Large intestine (tissue), 12 donors: Measurements from ENCODE around the gene SLC6A18. TPM values are rescaled to one million over a fixed set of nuclear protein-coding genes. Genes with fewer than 3 reads are reported as not detected.
A peak's percentile ranks its signal among the peaks of the same experiment; 100 is the strongest.

ENCODE experiments used
- DNase-seq, 2 donors: peaks; one replicate each; pipeline versions ENCODE4 v3.0.0 to v3.0.0-alpha.2; 2013
- H3K27ac ChIP-seq: one replicate; pipeline ENCODE4 v1.5.1; 2013; ENCODE audit warnings: low read length
- H3K27me3 ChIP-seq: 2 replicates; pipeline ENCODE4 v1.6.1; 2013; ENCODE audit warnings: low read length; ENCODE audit not compliant: control insufficient read depth, insufficient read depth
- H3K36me3 ChIP-seq: 2 replicates; pipeline ENCODE4 v1.6.1; 2013; ENCODE audit warnings: low read length; ENCODE audit not compliant: control insufficient read depth, insufficient read depth
- H3K4me1 ChIP-seq: one replicate; pipeline ENCODE4 v1.6.1; 2013; ENCODE audit warnings: low read length; ENCODE audit not compliant: control insufficient read depth, insufficient read depth
- H3K4me3 ChIP-seq: one replicate; pipeline ENCODE4 v1.5.1; 2013; ENCODE audit warnings: low read length
- H3K9me3 ChIP-seq: one replicate; pipeline ENCODE4 v1.6.1; 2013; ENCODE audit warnings: mild to moderate bottlenecking, low read depth, low read length, moderate library complexity; ENCODE audit not compliant: control insufficient read depth
- WGBS: methylation state at CpG from one replicate; pipeline ENCODE4 v1.1.5; 2013; ENCODE audit warnings: low lambda C conversion rate; ENCODE audit not compliant: insufficient coverage; 5-methylcytosine and 5-hydroxymethylcytosine counted together
- long read RNA-seq, 11 donors: transcript quantifications; one replicate each; lab custom pipeline, GENCODE V29; 2026
- polyA plus RNA-seq: library from polyadenylated mRNA; unstranded; fragments of 120-200 nt; gene quantifications from one replicate; pipeline ENCODE4 v1.2.1, GENCODE V29; 2013

SLC6A18 gene
- 0.03 TPM for polyA plus RNA-seq
- long read RNA-seq, donor 1, result 0 reads
- long read RNA-seq, donor 2, result 0 reads
- long read RNA-seq, donor 3, result 0 reads
- long read RNA-seq, donor 4, result 0 reads
- long read RNA-seq, donor 5, result 0 reads
- long read RNA-seq, donor 6, result 0 reads
- long read RNA-seq, donor 7, result 0 reads
- long read RNA-seq, donor 8, result 0 reads
- long read RNA-seq, donor 9, result 0 reads
- long read RNA-seq, donor 10, result 0 reads
- long read RNA-seq, donor 11, result 0 reads

DNA sequence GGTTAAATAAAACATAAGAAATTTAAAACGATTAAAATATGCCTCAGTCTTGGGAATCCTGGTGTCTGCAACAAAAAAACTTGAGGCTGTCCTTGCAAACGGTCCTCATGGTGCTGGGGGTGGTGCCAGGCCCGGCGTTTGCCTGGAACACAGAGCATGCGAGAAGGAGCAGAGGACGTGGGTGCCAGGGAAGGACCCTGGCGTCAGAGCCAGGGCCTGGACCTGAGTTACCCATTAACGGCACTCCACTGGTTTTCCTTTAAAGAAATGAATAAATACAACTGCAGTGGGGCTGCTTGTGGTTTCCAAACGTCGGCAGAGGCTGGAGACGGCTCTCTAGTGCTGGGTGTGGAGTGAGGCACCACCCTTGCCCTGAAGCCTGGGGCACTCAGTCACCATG, at the start of gene SLC6A18:
Gene SLC6A18 (plus strand): TSS at position 301 of the 400 bp plus-strand sequence. CDS start 97 bp downstream, at position 398.
- peaks cover 6% of the 10 kb centered on the region for H3K9me3 ChIP-seq
- H3K27me3 ChIP-seq, result no peaks in the 10 kb centered on the region
- H3K4me1 ChIP-seq, result no peaks in the 10 kb centered on the region
- peaks cover 22% of the 10 kb centered on the region for H3K36me3 ChIP-seq
- no peak for DNase-seq
- no peak within 1 kb of the TSS for H3K4me3 ChIP-seq
- no peak within 1 kb of the TSS for H3K27ac ChIP-seq
- no CpG with 5 or more reads among the region's 11 CpGs for WGBS

- Histone ChIP-seq H3K27me3 (no peaks in the 10 kb centered on the region), H3K4me1 (peaks cover 25% of the 10 kb centered on the region), H3K9me3 (peaks cover 24% of the 10 kb centered on the region), H3K27ac (no peak overlapping the region), H3K4me3 (no peak overlapping the region), H3K36me3 (peaks cover 6% of the 10 kb centered on the region)
- DNase-seq, result no peak
- whole genome bisulfite sequencing, result no CpG with 5 or more reads among the region's 26 CpGs
Observed at GRCh38 chr5:1175801-1176472, 49.2 kb upstream of the SLC6A18 start.

- Histone ChIP-seq H3K27me3 (no peaks in the 10 kb centered on the region), H3K9me3 (peaks cover 24% of the 10 kb centered on the region), H3K4me1 (peaks cover 33% of the 10 kb centered on the region), H3K27ac (no peak overlapping the region), H3K4me3 (no peak overlapping the region), H3K36me3 (peaks cover 6% of the 10 kb centered on the region)
- WGBS, result 90% methylated on average over 2 of the region's 42 CpGs
- DNase-seq, result no peak
Observed at GRCh38 chr5:1176473-1177391, 48.4 kb upstream of the SLC6A18 start.

GRCh38 chr5:1177826-1178528, 47.2 kb upstream of the SLC6A18 start:
- H3K36me3 ChIP-seq, result peaks cover 6% of the 10 kb centered on the region
- H3K9me3 ChIP-seq, result peaks cover 24% of the 10 kb centered on the region
- H3K27me3 ChIP-seq, result no peaks in the 10 kb centered on the region
- no peak overlapping the region for H3K4me3 ChIP-seq
- H3K27ac ChIP-seq, result peak overlapping the region; percentile 18
- DNase-seq, result no peak
- H3K4me1 ChIP-seq, result peaks cover 37% of the 10 kb centered on the region
- no CpG with 5 or more reads among the region's 30 CpGs for WGBS

DNA sequence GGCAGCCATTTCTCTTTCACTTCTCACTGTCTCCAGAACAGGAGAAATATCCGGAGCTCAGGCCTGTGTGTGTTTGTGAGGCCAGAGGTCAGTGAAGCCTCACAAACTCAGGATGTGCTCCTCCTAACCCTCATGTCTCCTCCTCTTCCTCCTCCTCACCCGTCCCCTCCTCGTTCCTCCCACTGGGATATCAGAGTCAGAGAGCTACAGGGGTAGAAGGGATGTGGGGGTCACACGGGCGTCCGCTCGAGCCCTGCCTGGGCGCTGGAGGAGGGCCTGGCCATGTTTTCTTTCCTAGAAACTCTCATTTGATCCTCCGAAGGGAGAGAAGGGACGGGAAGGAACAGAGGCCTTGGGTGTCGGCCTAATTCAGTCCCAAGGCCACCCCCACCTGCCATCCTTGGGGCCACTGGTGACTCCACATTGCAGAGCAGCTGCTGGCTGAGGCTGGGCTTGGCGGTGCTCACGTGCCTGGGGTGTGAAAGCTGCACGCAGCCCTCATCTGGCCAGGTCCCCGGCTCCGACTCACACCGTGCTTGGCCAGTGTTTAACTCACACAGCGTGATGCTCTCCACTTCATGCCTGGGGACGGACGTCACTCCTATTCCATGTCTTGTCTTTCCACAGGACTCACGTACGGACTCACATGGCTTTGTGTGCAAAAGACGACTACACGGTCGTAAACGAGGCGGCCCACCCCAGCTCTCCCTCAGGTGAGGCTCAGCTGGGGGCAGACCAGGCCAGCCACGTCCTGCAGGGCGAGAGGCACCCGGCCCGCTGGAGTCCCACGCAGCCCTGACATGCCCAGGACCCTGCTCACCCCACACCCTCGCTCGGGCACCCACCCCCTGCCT, 46.4 kb upstream of the SLC6A18 start:
- peaks cover 21% of the 10 kb centered on the region for H3K9me3 ChIP-seq
- peak overlapping the region; percentile 58 for H3K27ac ChIP-seq
- peaks cover 45% of the 10 kb centered on the region for H3K4me1 ChIP-seq
- H3K27me3 ChIP-seq, result no peaks in the 10 kb centered on the region
- peaks cover 6% of the 10 kb centered on the region for H3K36me3 ChIP-seq
- no peak overlapping the region for H3K4me3 ChIP-seq
- peak in 1 of 2 donors; percentile 81 for DNase-seq
- no CpG with 5 or more reads among the region's 34 CpGs for WGBS

DNA sequence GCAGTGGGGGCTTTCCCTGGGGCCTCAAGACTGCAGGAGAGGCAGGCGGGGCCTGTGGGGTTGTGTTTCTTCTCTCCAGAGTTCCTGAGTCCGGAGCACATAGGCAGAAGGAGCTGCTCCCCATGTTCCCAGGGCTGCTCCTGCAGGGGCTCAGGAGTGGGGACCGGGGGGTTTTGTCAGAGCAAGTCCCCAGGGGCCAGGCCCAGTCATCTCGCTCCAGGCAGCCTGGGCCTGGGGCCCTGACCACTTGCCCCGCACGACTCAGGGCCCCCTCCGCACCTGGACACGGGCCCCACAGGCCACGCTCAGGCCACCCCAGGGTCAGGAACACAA, 45.8 kb upstream of the SLC6A18 start:
- Histone ChIP-seq H3K4me1 (peaks cover 46% of the 10 kb centered on the region), H3K36me3 (peaks cover 6% of the 10 kb centered on the region), H3K4me3 (no peak overlapping the region), H3K9me3 (peaks cover 16% of the 10 kb centered on the region), H3K27me3 (no peaks in the 10 kb centered on the region), H3K27ac (peak overlapping the region; percentile 58)
- WGBS, result 100% methylated on average over 2 of the region's 9 CpGs
- DNase-seq, result no peak

DNA sequence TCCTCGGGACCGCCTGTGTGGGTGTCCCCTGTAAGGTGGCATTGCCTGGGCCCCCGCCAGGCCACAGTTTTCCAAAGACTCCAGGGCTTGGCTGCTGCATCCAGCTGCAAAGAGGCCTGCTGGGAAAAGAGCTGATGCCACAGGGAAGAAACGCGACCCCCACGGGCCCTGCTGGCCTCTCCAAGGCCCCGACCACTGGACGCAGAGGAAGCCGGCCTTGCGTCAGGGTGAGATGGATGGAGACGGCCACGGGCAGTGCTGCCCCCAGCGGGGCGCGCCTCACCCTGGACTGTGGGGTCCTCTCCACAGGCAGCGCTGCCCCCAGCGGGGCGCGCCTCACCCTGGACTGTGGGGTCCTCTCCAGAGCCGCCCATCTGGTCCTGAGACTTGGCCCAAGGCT, 45.1 kb upstream of the SLC6A18 start:
- Histone ChIP-seq H3K4me3 (no peak overlapping the region), H3K36me3 (peaks cover 4% of the 10 kb centered on the region), H3K9me3 (peaks cover 10% of the 10 kb centered on the region), H3K4me1 (peaks cover 53% of the 10 kb centered on the region), H3K27me3 (no peaks in the 10 kb centered on the region), H3K27ac (no peak overlapping the region)
- WGBS, result no CpG with 5 or more reads among the region's 20 CpGs
- DNase-seq, result no peak

DNA sequence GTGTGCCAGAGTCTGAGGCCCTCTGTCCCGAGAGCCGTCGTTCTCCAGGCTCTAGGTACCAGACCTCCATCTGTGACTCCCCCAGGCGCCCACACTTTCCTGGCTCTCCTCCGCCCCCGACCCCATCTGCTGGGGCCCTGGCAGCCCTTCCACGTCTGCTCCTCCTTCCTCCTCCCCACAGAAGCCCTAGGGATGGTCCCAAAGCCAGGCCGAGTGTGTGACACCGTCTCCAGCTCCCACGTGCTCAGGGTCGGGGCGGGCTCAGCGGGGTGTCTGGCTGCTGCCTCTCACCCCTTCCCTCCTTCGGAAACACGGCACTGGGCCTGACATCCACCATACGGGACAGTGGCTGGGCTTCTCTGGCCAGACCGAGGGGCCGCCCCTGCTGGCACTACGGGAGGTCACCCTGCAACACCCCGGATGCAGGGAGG, 44.3 kb upstream of the SLC6A18 start:
- no peaks in the 10 kb centered on the region for H3K27me3 ChIP-seq
- H3K27ac ChIP-seq, result peak overlapping the region; percentile 89
- DNase-seq, result peak in 1 of 2 donors; percentile 43
- no peaks in the 10 kb centered on the region for H3K36me3 ChIP-seq
- no CpG with 5 or more reads among the region's 20 CpGs for WGBS
- peak overlapping the region; percentile 47 for H3K4me3 ChIP-seq
- peaks cover 8% of the 10 kb centered on the region for H3K9me3 ChIP-seq
- peaks cover 61% of the 10 kb centered on the region for H3K4me1 ChIP-seq

GRCh38 chr5:1181451-1182359, 43.5 kb upstream of the SLC6A18 start:
- Histone ChIP-seq H3K36me3 (no peaks in the 10 kb centered on the region), H3K27ac (peak overlapping the region; percentile 89), H3K4me1 (peaks cover 69% of the 10 kb centered on the region), H3K9me3 (peaks cover 4% of the 10 kb centered on the region), H3K4me3 (peak overlapping the region; percentile 47), H3K27me3 (no peaks in the 10 kb centered on the region)
- WGBS, result 80% methylated on average over 1 of the region's 27 CpGs
- DNase-seq, result peak; percentile 77 to 78
